Measurements from ENCODE around the gene C8B. TPM values are rescaled to one million over a fixed set of nuclear protein-coding genes. Genes with fewer than 3 reads are reported as not detected.
A peak's percentile ranks its signal among the peaks of the same experiment; 100 is the strongest.

C8B gene
- total and polyA plus RNA-seq, 2 of the 13 experiments (the other 11 are each of a cell fraction or from before 2014, with no cell fraction given): 8.4 to 11.3 TPM

DNA sequence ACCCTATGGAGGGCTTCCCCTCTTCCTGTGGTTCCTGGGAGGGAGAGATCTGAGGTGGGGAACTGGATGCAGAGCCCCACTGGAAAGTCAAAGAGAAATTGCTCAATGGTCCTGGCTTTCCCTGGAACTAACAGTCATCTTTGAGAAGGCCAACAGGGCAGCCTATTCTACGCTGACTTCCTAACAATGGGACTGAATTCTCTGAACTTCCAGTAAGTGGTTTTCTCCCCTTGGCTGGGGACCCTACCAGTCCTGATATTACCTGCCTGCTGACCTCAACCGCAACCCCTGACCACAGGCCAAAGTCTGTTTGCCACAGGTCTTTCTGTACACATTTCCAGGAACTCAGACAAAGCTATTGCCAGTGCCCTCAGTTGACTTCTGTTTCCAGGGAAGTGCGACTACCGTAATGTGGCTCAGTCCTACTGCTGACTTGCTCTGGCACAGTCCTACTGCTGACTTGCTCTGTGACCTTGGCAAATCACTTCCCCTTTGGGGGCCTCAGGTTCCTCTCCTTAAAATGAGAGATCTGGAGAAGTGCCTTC, 55.3 kb downstream of the C8B start (continued):
- TF ChIP-seq NCOA5 (CRISPR knock-in tag; IDR thresholded peaks at IDR 0.05) (0 out of 2 replicates have a peak, but pooled peaks have one; percentile 52), ZKSCAN1 (IDR thresholded peaks at IDR 0.05; ENCODE audit: low read length) (no peak), SAP130 (CRISPR knock-in tag; IDR thresholded peaks at IDR 0.05; ENCODE audit: low read depth) (peak; percentile 85), FOXO1 (CRISPR knock-in tag; IDR thresholded peaks at IDR 0.05) (peak; percentile 98), ZNF605 (CRISPR knock-in tag; IDR thresholded peaks at IDR 0.05) (peak; percentile 76), ZNF678 (CRISPR knock-in tag; IDR thresholded peaks at IDR 0.05) (no peak), NR2F6 (IDR thresholded peaks at IDR 0.05) (peak; percentile 98), NR2F6 (CRISPR knock-in tag; IDR thresholded peaks at IDR 0.05) (peak; percentile 99), ZNF891 (CRISPR knock-in tag; IDR thresholded peaks at IDR 0.05) (no peak), ZNF501 (CRISPR knock-in tag; IDR thresholded peaks at IDR 0.05) (peak; percentile 66), PRMT3 (CRISPR knock-in tag; IDR thresholded peaks at IDR 0.05; ENCODE audit: borderline replicate concordance, low read depth) (no peak), ZNF652 (CRISPR knock-in tag; IDR thresholded peaks at IDR 0.05; ENCODE audit: borderline replicate concordance, low read depth) (0 out of 2 replicates have a peak, but pooled peaks have one; percentile 46), ZNF629 (CRISPR knock-in tag; conservative IDR thresholded peaks at IDR 0.05) (peak; percentile 54), HNF4G (IDR thresholded peaks at IDR 0.05; ENCODE audit: borderline replicate concordance, low read depth, low read length) (peak; percentile 97), HNF4G (CRISPR knock-in tag; IDR thresholded peaks at IDR 0.05; ENCODE audit: borderline replicate concordance, low read depth) (peak; percentile 99), HDAC1 (CRISPR knock-in tag; IDR thresholded peaks at IDR 0.05) (peak; percentile 94), CHD4 (IDR thresholded peaks at IDR 0.05; ENCODE audit: borderline replicate concordance, low read length) (no peak), NCOA2 (CRISPR knock-in tag; IDR thresholded peaks at IDR 0.05) (peak; percentile 100), ZNF263 (CRISPR knock-in tag; IDR thresholded peaks at IDR 0.05) (0 out of 2 replicates have a peak, but pooled peaks have one; percentile 27), ZNF772 (CRISPR knock-in tag; IDR thresholded peaks at IDR 0.05) (peak; percentile 85), MTF1 (CRISPR knock-in tag; IDR thresholded peaks at IDR 0.05) (no peak), SMAD3 (CRISPR knock-in tag; IDR thresholded peaks at IDR 0.05) (peak; percentile 83; the same call in 1 of the 2 replicates), ZSCAN25 (CRISPR knock-in tag; IDR thresholded peaks at IDR 0.05) (peak; percentile 54; the same call in 1 of the 2 replicates)
- TF ChIP-seq, protein P1, sequence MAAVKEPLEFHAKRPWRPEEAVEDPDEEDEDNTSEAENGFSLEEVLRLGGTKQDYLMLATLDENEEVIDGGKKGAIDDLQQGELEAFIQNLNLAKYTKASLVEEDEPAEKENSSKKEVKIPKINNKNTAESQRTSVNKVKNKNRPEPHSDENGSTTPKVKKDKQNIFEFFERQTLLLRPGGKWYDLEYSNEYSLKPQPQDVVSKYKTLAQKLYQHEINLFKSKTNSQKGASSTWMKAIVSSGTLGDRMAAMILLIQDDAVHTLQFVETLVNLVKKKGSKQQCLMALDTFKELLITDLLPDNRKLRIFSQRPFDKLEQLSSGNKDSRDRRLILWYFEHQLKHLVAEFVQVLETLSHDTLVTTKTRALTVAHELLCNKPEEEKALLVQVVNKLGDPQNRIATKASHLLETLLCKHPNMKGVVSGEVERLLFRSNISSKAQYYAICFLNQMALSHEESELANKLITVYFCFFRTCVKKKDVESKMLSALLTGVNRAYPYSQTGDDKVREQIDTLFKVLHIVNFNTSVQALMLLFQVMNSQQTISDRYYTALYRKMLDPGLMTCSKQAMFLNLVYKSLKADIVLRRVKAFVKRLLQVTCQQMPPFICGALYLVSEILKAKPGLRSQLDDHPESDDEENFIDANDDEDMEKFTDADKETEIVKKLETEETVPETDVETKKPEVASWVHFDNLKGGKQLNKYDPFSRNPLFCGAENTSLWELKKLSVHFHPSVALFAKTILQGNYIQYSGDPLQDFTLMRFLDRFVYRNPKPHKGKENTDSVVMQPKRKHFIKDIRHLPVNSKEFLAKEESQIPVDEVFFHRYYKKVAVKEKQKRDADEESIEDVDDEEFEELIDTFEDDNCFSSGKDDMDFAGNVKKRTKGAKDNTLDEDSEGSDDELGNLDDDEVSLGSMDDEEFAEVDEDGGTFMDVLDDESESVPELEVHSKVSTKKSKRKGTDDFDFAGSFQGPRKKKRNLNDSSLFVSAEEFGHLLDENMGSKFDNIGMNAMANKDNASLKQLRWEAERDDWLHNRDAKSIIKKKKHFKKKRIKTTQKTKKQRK (IDR thresholded peaks at IDR 0.05; ENCODE audit: low read length): no peak
- TF ChIP-seq, protein P2, sequence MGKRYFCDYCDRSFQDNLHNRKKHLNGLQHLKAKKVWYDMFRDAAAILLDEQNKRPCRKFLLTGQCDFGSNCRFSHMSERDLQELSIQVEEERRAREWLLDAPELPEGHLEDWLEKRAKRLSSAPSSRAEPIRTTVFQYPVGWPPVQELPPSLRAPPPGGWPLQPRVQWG (CRISPR knock-in tag; IDR thresholded peaks at IDR 0.05; ENCODE audit: borderline replicate concordance, low read depth): no peak
- TF ChIP-seq, protein P3, sequence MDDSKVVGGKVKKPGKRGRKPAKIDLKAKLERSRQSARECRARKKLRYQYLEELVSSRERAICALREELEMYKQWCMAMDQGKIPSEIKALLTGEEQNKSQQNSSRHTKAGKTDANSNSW (CRISPR knock-in tag; IDR thresholded peaks at IDR 0.05; ENCODE audit: borderline replicate concordance): no peak
- TF ChIP-seq, protein P4, sequence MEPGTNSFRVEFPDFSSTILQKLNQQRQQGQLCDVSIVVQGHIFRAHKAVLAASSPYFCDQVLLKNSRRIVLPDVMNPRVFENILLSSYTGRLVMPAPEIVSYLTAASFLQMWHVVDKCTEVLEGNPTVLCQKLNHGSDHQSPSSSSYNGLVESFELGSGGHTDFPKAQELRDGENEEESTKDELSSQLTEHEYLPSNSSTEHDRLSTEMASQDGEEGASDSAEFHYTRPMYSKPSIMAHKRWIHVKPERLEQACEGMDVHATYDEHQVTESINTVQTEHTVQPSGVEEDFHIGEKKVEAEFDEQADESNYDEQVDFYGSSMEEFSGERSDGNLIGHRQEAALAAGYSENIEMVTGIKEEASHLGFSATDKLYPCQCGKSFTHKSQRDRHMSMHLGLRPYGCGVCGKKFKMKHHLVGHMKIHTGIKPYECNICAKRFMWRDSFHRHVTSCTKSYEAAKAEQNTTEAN (CRISPR knock-in tag; conservative IDR thresholded peaks at IDR 0.05): peak; percentile 88
- TF ChIP-seq, protein P5, sequence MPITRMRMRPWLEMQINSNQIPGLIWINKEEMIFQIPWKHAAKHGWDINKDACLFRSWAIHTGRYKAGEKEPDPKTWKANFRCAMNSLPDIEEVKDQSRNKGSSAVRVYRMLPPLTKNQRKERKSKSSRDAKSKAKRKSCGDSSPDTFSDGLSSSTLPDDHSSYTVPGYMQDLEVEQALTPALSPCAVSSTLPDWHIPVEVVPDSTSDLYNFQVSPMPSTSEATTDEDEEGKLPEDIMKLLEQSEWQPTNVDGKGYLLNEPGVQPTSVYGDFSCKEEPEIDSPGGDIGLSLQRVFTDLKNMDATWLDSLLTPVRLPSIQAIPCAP (CRISPR knock-in tag; IDR thresholded peaks at IDR 0.05; ENCODE audit: low read depth): no peak; the same call in 1 of the 2 replicates

Measured in HepG2 (cell line).